ENCODE results near the gene BCAS4.

BCAS4 gene

GRCh38 chr20:50872560-50873425, 77.9 kb downstream of the BCAS4 start:
- Mint-ChIP-seq H3K36me3 (ENCODE audit: low read depth) (peaks cover 13% of the 10 kb centered on the region), H3K27ac (no peak overlapping the region), H3K9me3 (no peaks in the 10 kb centered on the region), H3K4me1 (peaks cover 63% of the 10 kb centered on the region), H3K4me3 (peak overlapping the region; percentile 25), H3K27me3 (ENCODE audit: low read depth, poor library complexity) (peaks cover 6% of the 10 kb centered on the region)
- TF ChIP-seq, protein P1, sequence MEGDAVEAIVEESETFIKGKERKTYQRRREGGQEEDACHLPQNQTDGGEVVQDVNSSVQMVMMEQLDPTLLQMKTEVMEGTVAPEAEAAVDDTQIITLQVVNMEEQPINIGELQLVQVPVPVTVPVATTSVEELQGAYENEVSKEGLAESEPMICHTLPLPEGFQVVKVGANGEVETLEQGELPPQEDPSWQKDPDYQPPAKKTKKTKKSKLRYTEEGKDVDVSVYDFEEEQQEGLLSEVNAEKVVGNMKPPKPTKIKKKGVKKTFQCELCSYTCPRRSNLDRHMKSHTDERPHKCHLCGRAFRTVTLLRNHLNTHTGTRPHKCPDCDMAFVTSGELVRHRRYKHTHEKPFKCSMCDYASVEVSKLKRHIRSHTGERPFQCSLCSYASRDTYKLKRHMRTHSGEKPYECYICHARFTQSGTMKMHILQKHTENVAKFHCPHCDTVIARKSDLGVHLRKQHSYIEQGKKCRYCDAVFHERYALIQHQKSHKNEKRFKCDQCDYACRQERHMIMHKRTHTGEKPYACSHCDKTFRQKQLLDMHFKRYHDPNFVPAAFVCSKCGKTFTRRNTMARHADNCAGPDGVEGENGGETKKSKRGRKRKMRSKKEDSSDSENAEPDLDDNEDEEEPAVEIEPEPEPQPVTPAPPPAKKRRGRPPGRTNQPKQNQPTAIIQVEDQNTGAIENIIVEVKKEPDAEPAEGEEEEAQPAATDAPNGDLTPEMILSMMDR (IDR thresholded peaks at IDR 0.05): no peak
- no peak for DNase-seq

GRCh38 chr20:50873585-50873984, 78.7 kb downstream of the BCAS4 start:
- Mint-ChIP-seq H3K9me3 (no peaks in the 10 kb centered on the region), H3K27ac (no peak overlapping the region), H3K4me3 (no peak overlapping the region), H3K36me3 (ENCODE audit: low read depth) (peaks cover 13% of the 10 kb centered on the region), H3K4me1 (peaks cover 63% of the 10 kb centered on the region), H3K27me3 (ENCODE audit: low read depth, poor library complexity) (peaks cover 6% of the 10 kb centered on the region)
- TF ChIP-seq, protein P1 (IDR thresholded peaks at IDR 0.05): no peak
- DNase-seq: no peak

- H3K27me3 Mint-ChIP-seq (ENCODE audit: low read depth, poor library complexity): peaks cover 6% of the 10 kb centered on the region
- no peak for DNase-seq
- H3K27ac Mint-ChIP-seq: peak overlapping the region; percentile 61
- H3K36me3 Mint-ChIP-seq (ENCODE audit: low read depth): peaks cover 18% of the 10 kb centered on the region
- TF ChIP-seq, protein P1 (IDR thresholded peaks at IDR 0.05): no peak
- H3K4me3 Mint-ChIP-seq: no peak overlapping the region
- H3K4me1 Mint-ChIP-seq: peaks cover 62% of the 10 kb centered on the region
- no peaks in the 10 kb centered on the region for H3K9me3 Mint-ChIP-seq
Observed at GRCh38 chr20:50874111-50874757, 79.4 kb downstream of the BCAS4 start.

DNA sequence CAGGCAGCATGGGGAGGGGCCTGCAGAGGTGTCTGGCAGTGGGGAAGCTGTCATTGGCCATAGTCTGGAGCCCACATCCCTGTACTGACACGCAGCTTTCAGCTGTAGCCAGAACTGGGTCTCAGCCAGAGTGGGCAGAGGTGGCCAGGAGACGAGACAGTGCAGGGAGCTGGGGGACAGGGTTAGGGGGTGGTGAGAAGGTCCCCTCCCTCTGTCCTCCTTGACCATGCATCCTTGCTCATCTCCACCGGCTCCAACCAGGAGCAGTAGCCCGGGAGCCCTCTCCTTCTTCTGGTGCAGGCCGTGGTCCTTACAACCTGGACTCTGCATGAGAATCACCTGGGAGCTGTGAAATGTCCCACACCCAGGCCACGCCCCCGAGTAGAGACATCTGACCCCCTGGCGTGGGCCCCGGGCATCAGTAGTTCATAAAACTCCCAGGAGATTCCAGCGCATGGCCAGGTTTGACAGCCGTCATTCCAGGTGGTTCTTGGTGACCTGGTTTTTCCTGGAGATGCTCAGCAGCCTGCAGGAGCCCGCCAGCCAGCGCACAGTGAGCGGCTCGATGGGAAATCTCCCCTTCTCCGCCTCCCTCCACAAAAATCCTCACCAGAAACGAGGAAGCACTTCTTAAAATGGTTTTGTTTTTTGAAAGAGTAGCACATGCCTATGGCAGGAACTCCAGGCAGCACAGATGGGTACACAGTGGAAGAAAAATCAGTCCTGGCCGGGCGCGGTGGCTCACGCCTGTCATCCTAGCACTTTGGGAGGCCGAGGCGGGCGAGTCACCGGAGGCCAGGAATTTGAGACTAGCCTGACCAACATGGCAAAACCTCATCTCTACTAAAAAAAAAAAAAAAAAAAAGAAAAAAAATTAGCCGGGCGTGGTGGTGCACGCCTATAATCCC, 80.2 kb downstream of the BCAS4 start:
- Mint-ChIP-seq H3K27ac (no peak overlapping the region), H3K36me3 (ENCODE audit: low read depth) (peaks cover 18% of the 10 kb centered on the region), H3K27me3 (ENCODE audit: low read depth, poor library complexity) (peaks cover 6% of the 10 kb centered on the region), H3K9me3 (no peaks in the 10 kb centered on the region), H3K4me3 (no peak overlapping the region), H3K4me1 (peaks cover 57% of the 10 kb centered on the region)
- DNase-seq: no peak
- TF ChIP-seq, protein P1 (IDR thresholded peaks at IDR 0.05): no peak

DNA sequence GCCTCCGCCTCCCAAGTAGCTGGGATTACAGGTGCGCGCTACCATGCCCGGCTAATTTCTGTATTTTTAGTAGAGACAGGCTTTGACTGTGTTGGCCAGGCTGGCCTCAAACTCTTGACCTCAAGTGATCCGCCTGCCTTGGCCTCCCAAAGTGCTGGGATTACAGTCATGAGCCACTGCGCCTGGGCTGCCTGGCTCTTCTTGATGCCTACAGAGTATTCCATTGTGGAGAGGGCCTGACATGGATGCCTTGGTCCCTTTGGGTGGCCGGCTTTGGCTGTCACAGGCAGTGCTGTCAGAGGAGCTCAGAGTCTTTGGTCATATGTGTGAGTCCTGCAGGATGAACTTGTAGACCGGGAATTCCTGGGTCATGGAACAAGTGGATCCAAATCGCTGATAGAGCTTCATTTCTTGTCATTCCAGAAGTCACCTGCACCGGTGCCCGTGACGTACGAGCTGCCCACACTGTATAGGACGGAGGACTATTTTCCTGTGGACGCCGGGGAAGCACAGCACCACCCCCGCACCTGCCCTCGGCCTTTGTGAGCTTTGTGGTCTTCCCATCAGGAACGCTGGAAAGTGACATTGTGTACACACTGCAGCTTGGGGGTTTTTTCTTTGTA, 81.3 kb downstream of the BCAS4 start:
- H3K36me3 Mint-ChIP-seq (ENCODE audit: low read depth): peaks cover 18% of the 10 kb centered on the region
- H3K4me3 Mint-ChIP-seq: no peak overlapping the region
- H3K9me3 Mint-ChIP-seq: no peaks in the 10 kb centered on the region
- H3K4me1 Mint-ChIP-seq: peaks cover 45% of the 10 kb centered on the region
- TF ChIP-seq, protein P1 (IDR thresholded peaks at IDR 0.05): no peak
- no peak overlapping the region for H3K27ac Mint-ChIP-seq
- no peak for DNase-seq
- H3K27me3 Mint-ChIP-seq (ENCODE audit: low read depth, poor library complexity): peaks cover 6% of the 10 kb centered on the region

All from nephron progenitor cell (in vitro differentiated cells).